Breast epithelium (tissue), 4 donors: Measurements from ENCODE around the gene TPRN. TPM values are rescaled to one million over a fixed set of nuclear protein-coding genes. Genes with fewer than 3 reads are reported as not detected.

ENCODE experiments used
- DNase-seq, 2 donors: peaks; one replicate each; pipeline ENCODE4 v3.0.0-alpha.2; 2019; ENCODE audit warnings: low spot score in 2 of 2
- H3K27ac ChIP-seq, 2 donors: fragments of 200-600 bp; sonication (generic) in 1 of 2; one replicate each; pipeline ENCODE4 v1.5.1; 2016 to 2019; ENCODE audit warnings: mild to moderate bottlenecking in 1 of 2
- H3K27me3 ChIP-seq, 2 donors: fragments of 200-600 bp; sonication (generic) in 1 of 2; one replicate each; pipeline versions ENCODE4 v1.5.1 to v1.6.0; 2017 to 2019; ENCODE audit warnings: control low read depth in 1 of 2, mild to moderate bottlenecking in 1 of 2
- H3K36me3 ChIP-seq: fragments of 200-600 bp; one replicate; pipeline ENCODE4 v1.5.1; 2019
- H3K4me1 ChIP-seq, 2 donors: fragments of 200-600 bp; sonication (generic); one replicate each; pipeline ENCODE4 v1.5.1; 2016 to 2019; ENCODE audit warnings: control low read depth in 1 of 2
- H3K4me3 ChIP-seq, 3 donors: fragments of 200-600 bp; sonication (generic); 1 replicate in 2 of 3; 2 replicates in 1 of 3; pipeline ENCODE4 v1.5.1; 2016 to 2019; ENCODE audit warnings: mild to moderate bottlenecking in 3 of 3, moderate library complexity in 2 of 3
- H3K9me3 ChIP-seq, 2 donors: fragments of 200-600 bp; sonication (generic) in 1 of 2; one replicate each; pipeline ENCODE4 v1.5.1; 2016 to 2019; ENCODE audit warnings: control low read depth in 1 of 2
- CTCF ChIP-seq, 3 donors: fragments of 450-650 bp; IDR thresholded peaks; one replicate each; pipeline ENCODE4 v1.5.1; 2016 to 2017; ENCODE audit warnings: antibody characterized with exemption in 3 of 3, mild to moderate bottlenecking in 3 of 3, moderate library complexity in 3 of 3
- POLR2A ChIP-seq: fragments of 450-650 bp; IDR thresholded peaks from one replicate; pipeline ENCODE4 v1.6.1; 2016; ENCODE audit warnings: antibody characterized with exemption, mild to moderate bottlenecking, moderate library complexity
- POLR2AphosphoS5 ChIP-seq, 3 donors: sonication (generic); formaldehyde crosslinking; IDR thresholded peaks; one replicate each; pipeline ENCODE4 v1.6.1; 2017; ENCODE audit warnings: antibody characterized with exemption in 3 of 3
- intact Hi-C: fragments of 100-400 bp; cut with DNase I; formaldehyde crosslinking; loops from one replicate; pipeline ENCODE4 v1.15.1; 2023; ENCODE audit warnings: low total_unique reads
- total RNA-seq, 3 donors: library from RNA; depleted of rRNA; stranded (reverse); fragments of >200 nt; gene quantifications; one replicate each; pipeline ENCODE4 v1.1.0, GENCODE V29; 2016

TPRN gene
- total RNA-seq, 3 donors from 2014 or later = 4.0 to 9.2 (median 8.5) TPM

- intact Hi-C loops = no loop called here
- DNase-seq = no peak
- H3K27ac ChIP-seq = no peak overlapping the region
- TF ChIP-seq POLR2AphosphoS5 (IDR thresholded peaks at IDR 0.05) (no peak), CTCF (IDR thresholded peaks at IDR 0.05) (no peak), POLR2A (no peak)
- peaks cover 4% of the 10 kb centered on the region for H3K36me3 ChIP-seq
- H3K9me3 ChIP-seq = no peaks in the 10 kb centered on the region
- peaks cover 4% of the 10 kb centered on the region in 2 donors for H3K4me1 ChIP-seq
- H3K27me3 ChIP-seq = no peaks in the 10 kb centered on the region
- no peak overlapping the region for H3K4me3 ChIP-seq
Observed at GRCh38 chr9:137181680-137182079, 18.9 kb downstream of the TPRN start.

GRCh38 chr9:137180491-137180890 lies 20.1 kb downstream of the TPRN start:
- no peaks in the 10 kb centered on the region for H3K4me1 ChIP-seq
- H3K36me3 ChIP-seq = peaks cover 4% of the 10 kb centered on the region
- no peak overlapping the region for H3K4me3 ChIP-seq
- intact Hi-C loops = no loop called here
- no peak for TF ChIP-seq POLR2A
- TF ChIP-seq POLR2AphosphoS5 (IDR thresholded peaks at IDR 0.05) = no peak
- TF ChIP-seq CTCF (IDR thresholded peaks at IDR 0.05) = no peak
- no peak overlapping the region for H3K27ac ChIP-seq
- no peaks in the 10 kb centered on the region for H3K27me3 ChIP-seq
- DNase-seq = no peak
- no peaks in the 10 kb centered on the region for H3K9me3 ChIP-seq

- peaks cover 4% of the 10 kb centered on the region for H3K36me3 ChIP-seq
- no peaks in the 10 kb centered on the region for H3K9me3 ChIP-seq
- TF ChIP-seq POLR2AphosphoS5 (IDR thresholded peaks at IDR 0.05) = no peak
- no peak for TF ChIP-seq POLR2A
- TF ChIP-seq CTCF (IDR thresholded peaks at IDR 0.05) = no peak
- H3K4me1 ChIP-seq = no peaks in the 10 kb centered on the region
- intact Hi-C loops = no loop called here
- no peak overlapping the region for H3K4me3 ChIP-seq
- no peak for DNase-seq
- H3K27ac ChIP-seq = no peak overlapping the region
- no peaks in the 10 kb centered on the region for H3K27me3 ChIP-seq
Observed at GRCh38 chr9:137179761-137180160, 20.8 kb downstream of the TPRN start.

- H3K27ac ChIP-seq = no peak overlapping the region
- H3K27me3 ChIP-seq = no peaks in the 10 kb centered on the region
- intact Hi-C loops = no loop called here
- DNase-seq = no peak
- H3K4me1 ChIP-seq = no peaks in the 10 kb centered on the region
- no peak overlapping the region for H3K4me3 ChIP-seq
- H3K36me3 ChIP-seq = peaks cover 4% of the 10 kb centered on the region
- no peaks in the 10 kb centered on the region for H3K9me3 ChIP-seq
- no peak for TF ChIP-seq POLR2AphosphoS5 (IDR thresholded peaks at IDR 0.05)
- no peak for TF ChIP-seq CTCF (IDR thresholded peaks at IDR 0.05)
- TF ChIP-seq POLR2A = no peak
Observed at GRCh38 chr9:137178939-137179630, 21.5 kb downstream of the TPRN start.

- TF ChIP-seq CTCF (IDR thresholded peaks at IDR 0.05) = no peak
- no peak for TF ChIP-seq POLR2A
- TF ChIP-seq POLR2AphosphoS5 (IDR thresholded peaks at IDR 0.05) = no peak
- DNase-seq = no peak
- Histone ChIP-seq H3K36me3 (peaks cover 4% of the 10 kb centered on the region), H3K4me1 (peaks cover 0 to 3% of the 10 kb centered on the region in 2 donors), H3K9me3 (no peaks in the 10 kb centered on the region), H3K27ac (no peak overlapping the region), H3K4me3 (no peak overlapping the region), H3K27me3 (no peaks in the 10 kb centered on the region)
- intact Hi-C loops = no loop called here
Observed at GRCh38 chr9:137178201-137178938, 22.2 kb downstream of the TPRN start.
